Activated T-cell treated with anti-CD3 and anti-CD28 coated beads, Interleukin-2, amount 50 U/mL, for 1 hour (primary cell): ENCODE measurements around the gene FGD3.

Source experiments
- DNase-seq: peaks from one replicate; pipeline ENCODE4 v3.0.0-alpha.2; 2020

The FGD3 gene

GRCh38 chr9:93057703-93058354 lies 110.5 kb downstream of the FGD3 start:
- no peak for DNase-seq

- DNase-seq = peak; percentile 78
These were observed 111.2 kb downstream of the FGD3 start, which contains the start of gene SUSD3 for GRCh38 chr9:93058355-93059010. Gene SUSD3, plus strand, starts transcription at chr9:93058701. Its CDS starts 42 bp downstream, at chr9:93058743.

- DNase-seq = peak; percentile 56
These were observed 111.8 kb downstream of the FGD3 start for GRCh38 chr9:93059011-93059714.

DNA sequence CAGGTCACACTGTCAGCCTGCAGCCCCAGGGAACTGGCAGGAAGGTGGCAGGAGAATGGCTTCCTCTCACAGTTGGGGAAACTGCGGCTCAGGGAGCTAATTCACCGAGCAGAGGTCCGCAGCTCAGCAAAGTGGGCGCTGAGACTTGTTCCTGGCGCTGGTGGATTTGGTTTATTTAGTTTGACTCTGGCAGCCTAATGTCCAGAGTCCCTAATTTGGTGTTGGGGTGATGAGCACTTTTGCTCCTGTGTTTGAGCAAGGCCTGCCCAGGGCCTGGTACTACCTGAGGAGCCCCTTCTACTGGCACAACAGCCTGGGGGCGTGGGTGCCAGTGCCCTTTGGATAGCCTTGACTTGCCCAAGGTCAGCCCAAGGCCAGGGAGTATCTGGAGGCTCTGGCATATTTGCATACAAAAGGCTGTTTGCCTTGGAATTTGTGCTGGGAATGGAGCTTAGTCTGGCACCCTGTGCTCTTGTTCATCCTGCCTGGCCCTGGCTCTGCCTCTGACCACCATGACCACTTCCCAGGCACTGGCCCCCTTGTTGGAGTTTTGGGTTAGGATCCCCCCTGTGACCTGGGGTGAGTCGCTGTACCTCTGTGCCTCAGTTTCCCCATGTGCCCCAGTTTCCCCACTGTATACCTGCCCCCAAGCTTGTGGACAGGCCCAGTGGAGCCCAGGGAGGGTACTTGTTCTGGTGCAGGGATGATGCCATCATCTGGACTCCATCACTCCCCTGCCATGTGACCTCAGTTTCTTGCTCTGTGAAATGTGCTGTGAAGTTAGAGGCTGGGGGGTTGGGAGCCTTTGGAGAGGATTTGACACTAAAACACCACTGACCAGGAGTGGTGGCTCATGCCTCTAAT lies 112.6 kb downstream of the FGD3 start:
- DNase-seq = no peak

DNA sequence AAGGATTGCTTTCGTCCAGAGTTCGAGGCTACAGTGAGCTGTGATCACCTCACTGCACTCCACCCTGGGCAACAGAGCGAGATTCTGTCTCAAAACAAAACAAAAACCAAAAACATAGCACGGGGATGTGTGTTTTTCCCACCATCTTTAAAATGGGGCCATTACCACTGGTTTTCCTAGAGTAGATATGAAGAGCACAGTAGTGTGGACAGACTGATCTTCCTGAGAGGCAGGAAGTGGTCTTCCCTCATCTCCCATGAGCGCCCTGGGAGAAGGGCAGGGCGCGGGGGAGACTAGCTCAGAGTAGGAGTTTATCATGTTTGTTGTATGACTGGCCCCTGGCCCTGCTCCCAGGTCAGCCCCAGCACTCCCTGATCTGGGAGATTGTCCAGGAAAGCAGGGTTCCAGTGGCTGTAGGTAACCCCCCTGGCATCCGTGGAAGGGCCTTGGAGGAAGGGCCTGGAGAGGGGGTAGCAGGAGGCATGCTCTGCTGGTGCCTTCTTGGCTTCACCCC lies 113.5 kb downstream of the FGD3 start:
- no peak for DNase-seq

GRCh38 chr9:93061260-93061751 lies 114.0 kb downstream of the FGD3 start:
- DNase-seq = no peak

- DNase-seq = no peak
These were observed 114.8 kb downstream of the FGD3 start for GRCh38 chr9:93061791-93062763.

DNA sequence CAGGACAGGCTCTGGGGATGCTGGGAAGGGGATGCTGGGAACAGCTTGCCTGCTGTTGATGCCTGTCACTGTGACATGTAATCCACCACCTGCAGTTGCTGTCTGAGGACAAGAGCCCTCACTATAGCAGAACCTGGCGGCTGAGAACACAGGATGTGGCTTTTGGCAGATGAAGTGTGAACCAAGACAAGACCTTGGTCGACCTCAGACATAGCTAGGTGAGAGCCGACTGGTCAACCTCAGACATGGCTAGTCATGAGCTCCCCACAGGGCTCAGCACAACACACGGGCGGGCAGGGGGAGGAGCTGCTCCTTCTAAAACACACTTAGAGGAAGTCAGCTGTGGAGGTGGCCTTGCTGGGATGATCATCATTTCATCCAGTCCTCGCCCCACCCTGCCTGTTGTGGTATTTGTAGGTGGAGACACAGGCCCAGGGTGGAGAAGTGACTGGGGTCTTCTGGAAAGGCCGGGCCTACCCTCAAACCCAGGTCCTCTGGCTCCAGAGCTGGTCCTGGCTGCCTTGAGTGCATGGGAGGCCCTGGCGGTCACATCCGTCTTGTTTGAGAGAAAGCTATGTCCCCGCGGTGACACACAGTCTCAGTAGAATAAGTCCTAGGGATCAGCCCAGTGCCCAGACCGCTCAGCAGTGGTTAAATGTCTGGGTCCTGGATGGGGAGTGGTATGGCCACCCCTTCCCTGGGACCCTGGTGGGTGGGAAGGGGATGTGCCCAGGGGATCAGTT lies 117.2 kb downstream of the FGD3 start:
- peak; percentile 81 for DNase-seq

DNA sequence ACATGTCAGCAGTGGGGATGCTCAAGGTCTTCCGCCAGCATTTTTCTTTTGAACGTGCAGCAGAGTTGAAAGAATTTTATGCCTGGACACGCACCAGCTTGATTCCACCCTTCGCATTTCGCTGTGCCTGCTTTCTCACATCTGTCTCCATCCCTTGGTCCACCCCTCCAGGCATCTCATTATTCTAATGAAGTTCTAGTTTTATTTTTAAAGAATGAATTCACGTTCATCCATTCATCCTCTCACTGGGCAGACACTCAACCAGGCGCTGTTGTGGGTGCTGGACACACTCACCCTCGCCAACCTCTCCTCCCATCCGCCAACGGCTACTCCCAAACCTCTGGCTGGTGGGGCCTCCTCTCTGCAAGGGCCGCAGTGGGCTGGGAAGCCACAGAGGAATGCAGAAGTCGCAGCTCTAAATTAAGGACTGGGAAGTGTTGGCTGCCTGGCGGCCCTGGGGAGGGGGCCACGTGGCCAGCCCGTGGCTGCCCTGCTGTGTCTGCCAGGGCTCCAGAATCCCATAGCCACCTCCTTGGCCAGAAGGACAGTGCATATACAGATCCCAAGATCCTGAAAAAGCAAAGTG lies 117.9 kb downstream of the FGD3 start:
- no peak for DNase-seq

- no peak for DNase-seq
These were observed 119.8 kb downstream of the FGD3 start for GRCh38 chr9:93066978-93067603.

- DNase-seq = no peak
These were observed 121.6 kb downstream of the FGD3 start for GRCh38 chr9:93068956-93069355.

DNA sequence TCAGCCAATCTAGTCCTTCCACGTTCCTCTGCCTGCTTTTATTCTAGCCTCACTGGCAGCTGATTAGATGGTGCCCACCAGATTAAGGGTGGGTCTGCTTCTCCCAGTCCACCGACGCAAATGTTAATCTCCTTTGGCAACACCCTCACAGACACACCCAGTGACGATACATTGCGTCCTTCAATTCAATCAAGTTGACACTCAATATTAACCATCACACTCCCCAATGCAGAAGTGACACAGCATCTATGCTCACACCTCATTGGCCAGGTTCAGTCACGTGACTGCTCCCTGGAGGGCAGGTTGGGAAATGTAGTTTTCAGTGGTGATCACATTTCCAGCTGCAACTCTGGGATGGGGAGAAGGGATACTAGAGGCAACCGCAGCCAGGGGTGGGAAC lies 124.1 kb downstream of the FGD3 start:
- no peak for DNase-seq

DNA sequence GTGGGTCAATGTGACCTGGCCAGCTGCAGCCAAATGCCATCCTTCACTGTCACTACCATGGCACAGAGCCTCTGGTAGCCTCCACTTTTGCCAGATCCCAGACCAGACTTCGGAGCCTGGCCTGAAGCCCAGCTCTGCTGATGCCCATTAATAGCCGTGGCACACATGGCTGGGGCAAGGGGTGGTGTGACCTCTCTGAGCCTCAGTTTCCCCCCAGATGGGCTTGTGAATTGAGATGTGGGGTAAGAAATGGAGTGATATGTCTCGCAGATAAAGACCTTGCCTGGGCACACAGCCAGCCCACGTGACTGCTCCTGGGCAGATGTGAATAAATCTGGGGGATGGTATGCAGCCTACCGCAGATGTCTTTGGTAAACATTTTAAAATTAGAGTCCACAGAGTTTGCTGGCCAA lies 125.1 kb downstream of the FGD3 start:
- DNase-seq = peak; percentile 57

DNA sequence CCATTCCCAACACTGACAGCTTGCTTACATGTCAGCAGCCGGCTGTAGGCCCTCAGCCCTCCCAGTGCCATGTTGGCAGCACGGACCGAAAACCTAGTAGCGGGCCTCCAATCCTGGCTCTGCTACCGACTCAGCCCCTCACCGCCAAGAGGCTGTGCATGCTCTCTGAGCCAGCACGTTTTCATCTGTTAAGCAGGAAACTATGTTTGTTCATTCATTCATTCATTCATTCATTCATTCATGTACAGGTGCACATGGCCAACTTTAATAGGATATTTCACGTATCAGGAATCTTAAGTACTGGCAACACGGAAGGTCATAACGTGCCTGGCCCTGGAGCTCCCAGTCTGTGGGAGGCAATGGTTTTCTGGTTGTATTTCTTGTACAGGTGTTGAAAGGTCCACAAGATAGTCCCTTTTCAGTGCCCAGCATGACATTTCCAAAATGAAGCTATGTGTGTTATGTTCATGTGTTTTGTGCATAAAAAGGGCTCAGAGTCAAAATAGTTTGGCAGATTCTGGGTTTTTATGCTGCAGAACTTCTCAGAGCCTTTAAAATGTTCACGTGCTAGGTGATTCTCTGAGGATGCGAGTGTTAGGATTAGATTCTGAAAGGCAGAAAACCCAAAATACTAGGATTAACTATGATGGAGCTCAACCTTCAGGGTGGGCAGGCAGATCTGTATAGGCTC lies 128.9 kb downstream of the FGD3 start:
- no peak for DNase-seq

DNA sequence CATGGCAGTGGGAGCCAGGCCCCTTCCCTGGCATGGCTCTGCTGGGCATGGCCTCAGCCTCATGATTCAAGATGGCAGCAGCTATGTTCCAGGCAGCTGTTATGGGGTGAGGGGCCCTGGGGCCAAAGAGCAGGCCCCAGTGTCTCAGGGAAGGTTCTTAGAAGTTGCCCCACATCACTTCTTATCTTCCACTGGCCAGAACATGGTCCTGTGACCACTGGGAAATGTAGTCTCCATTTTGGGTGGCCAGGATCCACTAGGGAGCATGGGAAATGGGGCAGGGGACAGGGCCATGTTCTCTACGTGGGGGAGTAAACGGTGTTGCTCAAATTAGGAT lies 129.4 kb downstream of the FGD3 start:
- DNase-seq = no peak

DNA sequence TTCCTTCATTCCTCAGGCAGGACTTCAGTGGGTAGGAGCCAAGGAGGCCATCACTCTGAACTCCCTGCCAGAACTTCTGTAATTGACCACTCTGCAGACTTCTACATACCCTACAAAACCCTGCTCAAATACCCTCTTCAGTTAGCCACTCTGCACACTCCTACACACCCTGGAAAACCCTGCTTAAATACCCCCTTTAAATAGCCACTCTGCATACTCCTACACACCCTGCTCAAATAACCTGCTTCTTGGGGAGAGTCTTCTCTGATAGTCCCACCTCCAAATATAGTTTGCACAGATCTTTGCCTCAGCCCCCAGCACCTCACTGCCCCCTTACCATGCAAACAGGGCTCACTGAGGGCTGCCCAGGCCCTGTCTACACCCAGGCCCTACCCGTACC lies 130.0 kb downstream of the FGD3 start:
- DNase-seq = no peak

DNA sequence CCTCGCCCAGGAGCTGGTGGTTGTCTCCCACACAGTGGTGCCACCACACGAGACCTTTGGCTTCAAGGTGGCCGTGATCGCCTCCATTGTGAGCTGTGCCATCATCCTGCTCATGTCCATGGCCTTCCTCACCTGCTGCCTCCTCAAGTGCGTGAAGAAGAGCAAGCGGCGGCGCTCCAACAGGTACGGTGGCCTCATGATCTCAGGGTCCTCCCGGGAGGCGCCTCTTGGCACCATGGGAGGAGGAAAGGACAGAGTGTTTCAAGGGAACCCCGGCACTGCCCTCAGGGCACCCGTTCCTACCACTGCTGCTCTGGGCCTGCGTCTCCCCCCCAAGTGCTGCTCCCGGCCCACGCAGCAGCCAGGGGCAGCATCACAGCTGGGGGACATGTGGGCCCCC lies 130.5 kb downstream of the FGD3 start:
- DNase-seq = no peak

GRCh38 chr9:93079371-93079770 lies 132.0 kb downstream of the FGD3 start:
- peak; percentile 8 for DNase-seq

GRCh38 chr9:93080406-93080805 lies 133.1 kb downstream of the FGD3 start:
- peak; percentile 5 for DNase-seq
